Left lobe of liver (tissue), 2 donors: ENCODE data around the gene AGR3. TPM values are rescaled to one million over a fixed set of nuclear protein-coding genes. Genes with fewer than 3 reads are reported as not detected.

Experiments used
- ATAC-seq: fragments of 200-7000 bp; cut with Tn5 transposase; one replicate; pipeline ENCODE4 v1.9.1; 2020; ENCODE audit warnings: mild to moderate bottlenecking, moderate library complexity
- DNase-seq: peaks from one replicate; pipeline ENCODE4 v3.0.0-alpha.2; 2020; ENCODE audit warnings: low spot score
- total RNA-seq: library from RNA; stranded (reverse); gene quantifications from one replicate; pipeline ENCODE4 v1.2.1, GENCODE V29; 2021
- donor health status: DM: no; HTN: no; CAD: no; lungs with moderate emphysema.
- donor health status: DM: no; HTN: yes; CAD: no.

AGR3 gene
- 0.28 TPM for total RNA-seq

GRCh38 chr7:16881844-16882243 is at the start of gene AGR3:
Gene AGR3 (minus strand): TSS chr7:16881983. CDS start chr7:16878618, 3,365 bp downstream.
- DNase-seq: no peak
- ATAC-seq: no peak

- ATAC-seq: no peak
- no peak for DNase-seq
These were observed 49.2 kb upstream of the AGR3 start for GRCh38 chr7:16930946-16931345.

- ATAC-seq (no peak), DNase-seq (no peak)
These were observed 47.5 kb upstream of the AGR3 start for GRCh38 chr7:16929146-16929762.

GRCh38 chr7:16926861-16927260 is 45.1 kb upstream of the AGR3 start:
- no peak for ATAC-seq
- DNase-seq: no peak

GRCh38 chr7:16926283-16926682 is 44.5 kb upstream of the AGR3 start:
- DNase-seq (no peak), ATAC-seq (peak; percentile 93)

GRCh38 chr7:16925609-16926008 is 43.8 kb upstream of the AGR3 start:
- ATAC-seq: no peak

GRCh38 chr7:16923019-16923418 is 41.2 kb upstream of the AGR3 start:
- ATAC-seq: peak; percentile 41
- no peak for DNase-seq

More at GRCh38 chr7:16925609-16926008, 43.8 kb upstream of the AGR3 start:
- no peak for DNase-seq

- ATAC-seq: peak; percentile 38
- no peak for DNase-seq
These were observed 40.0 kb upstream of the AGR3 start for GRCh38 chr7:16921644-16922257.

- DNase-seq: no peak
These were observed 39.4 kb upstream of the AGR3 start for GRCh38 chr7:16921151-16921550.

GRCh38 chr7:16919440-16919839 is 37.7 kb upstream of the AGR3 start:
- ATAC-seq (no peak), DNase-seq (no peak)

More at GRCh38 chr7:16921151-16921550, 39.4 kb upstream of the AGR3 start:
- no peak for ATAC-seq

GRCh38 chr7:16918288-16918895 is 36.6 kb upstream of the AGR3 start:
- ATAC-seq (peak; percentile 32), DNase-seq (no peak)

- DNase-seq (no peak), ATAC-seq (no peak)
These were observed 35.0 kb upstream of the AGR3 start for GRCh38 chr7:16916738-16917137.

- DNase-seq (no peak), ATAC-seq (no peak)
These were observed 34.4 kb upstream of the AGR3 start for GRCh38 chr7:16916105-16916639.

GRCh38 chr7:16915405-16915804 is 33.6 kb upstream of the AGR3 start:
- no peak for ATAC-seq

GRCh38 chr7:16914771-16915170 is 33.0 kb upstream of the AGR3 start:
- DNase-seq (no peak), ATAC-seq (peak; percentile 49)

More at GRCh38 chr7:16915405-16915804, 33.6 kb upstream of the AGR3 start:
- DNase-seq: no peak

- DNase-seq (no peak), ATAC-seq (no peak)
These were observed 31.9 kb upstream of the AGR3 start for GRCh38 chr7:16913643-16914042.

GRCh38 chr7:16912540-16912939 is 30.8 kb upstream of the AGR3 start:
- no peak for DNase-seq
- ATAC-seq: no peak

- no peak for DNase-seq
- no peak for ATAC-seq
These were observed 26.8 kb upstream of the AGR3 start for GRCh38 chr7:16908561-16908960.

GRCh38 chr7:16905300-16906044 is 23.7 kb upstream of the AGR3 start:
- DNase-seq: no peak
- no peak for ATAC-seq

GRCh38 chr7:16904076-16904475 is 22.3 kb upstream of the AGR3 start:
- ATAC-seq: no peak
- no peak for DNase-seq

- DNase-seq (no peak), ATAC-seq (no peak)
These were observed 18.5 kb upstream of the AGR3 start for GRCh38 chr7:16900209-16900768.
